ENCODE measurements around the gene PRDM2. TPM values are rescaled to one million over a fixed set of nuclear protein-coding genes. Genes with fewer than 3 reads are reported as not detected.

PRDM2 gene
- polyA plus RNA-seq, 1 donor (not counting 4 experiments of a cell fraction or from before 2014, with no cell fraction given): 13.8 TPM

DNA sequence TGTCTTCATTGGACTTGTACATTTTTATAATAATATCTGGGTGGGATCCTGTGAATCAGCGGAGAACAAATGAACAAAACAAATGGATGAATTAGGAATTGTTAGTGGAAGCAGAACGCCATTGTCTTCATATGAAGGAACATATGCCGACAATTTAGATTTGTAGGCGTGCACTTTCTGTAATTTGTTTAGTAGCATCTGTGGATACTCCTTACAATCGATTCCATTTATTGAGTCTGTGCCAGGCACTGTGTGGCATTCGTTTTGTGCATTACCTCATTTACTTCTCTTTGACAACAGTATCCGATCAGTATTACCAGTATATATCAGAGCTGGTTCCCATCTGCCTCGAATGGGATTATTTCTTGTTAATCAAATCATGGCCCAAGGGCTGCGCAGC lies 61.9 kb downstream of the PRDM2 start:
- DNase-seq (ENCODE audit: low read depth, low spot score): no peak
- no peak overlapping the region for H3K4me2 ChIP-seq (ENCODE audit: control insufficient read depth, extremely low read depth, insufficient read depth, low read depth, low read length)
- no peak for TF ChIP-seq EZH2 (IDR thresholded peaks at IDR 0.05; ENCODE audit: low read length)
- TF ChIP-seq, protein P1, sequence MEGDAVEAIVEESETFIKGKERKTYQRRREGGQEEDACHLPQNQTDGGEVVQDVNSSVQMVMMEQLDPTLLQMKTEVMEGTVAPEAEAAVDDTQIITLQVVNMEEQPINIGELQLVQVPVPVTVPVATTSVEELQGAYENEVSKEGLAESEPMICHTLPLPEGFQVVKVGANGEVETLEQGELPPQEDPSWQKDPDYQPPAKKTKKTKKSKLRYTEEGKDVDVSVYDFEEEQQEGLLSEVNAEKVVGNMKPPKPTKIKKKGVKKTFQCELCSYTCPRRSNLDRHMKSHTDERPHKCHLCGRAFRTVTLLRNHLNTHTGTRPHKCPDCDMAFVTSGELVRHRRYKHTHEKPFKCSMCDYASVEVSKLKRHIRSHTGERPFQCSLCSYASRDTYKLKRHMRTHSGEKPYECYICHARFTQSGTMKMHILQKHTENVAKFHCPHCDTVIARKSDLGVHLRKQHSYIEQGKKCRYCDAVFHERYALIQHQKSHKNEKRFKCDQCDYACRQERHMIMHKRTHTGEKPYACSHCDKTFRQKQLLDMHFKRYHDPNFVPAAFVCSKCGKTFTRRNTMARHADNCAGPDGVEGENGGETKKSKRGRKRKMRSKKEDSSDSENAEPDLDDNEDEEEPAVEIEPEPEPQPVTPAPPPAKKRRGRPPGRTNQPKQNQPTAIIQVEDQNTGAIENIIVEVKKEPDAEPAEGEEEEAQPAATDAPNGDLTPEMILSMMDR (optimal IDR thresholded peaks at IDR 0.05 in 1 of 3, IDR thresholded peaks at IDR 0.05 in 1 of 3, conservative IDR thresholded peaks at IDR 0.05 in 1 of 3; ENCODE audit: extremely low read depth in 1 of 3, insufficient read depth in 2 of 3, low read length in 3 of 3): no peak
- H3K36me3 ChIP-seq (ENCODE audit: control insufficient read depth in 2 of 2, extremely low read depth in 1 of 2, insufficient read depth in 2 of 2, low read length in 2 of 2): peaks cover 0 to 1% of the 10 kb centered on the region in 2 experiments
- H3K9me3 ChIP-seq (ENCODE audit: control insufficient read depth, low read depth, low read length): no peaks in the 10 kb centered on the region
- no peak for FAIRE-seq
- H3K9me1 ChIP-seq (ENCODE audit: control insufficient read depth, extremely low read depth, insufficient read depth, low read length): peaks cover 4% of the 10 kb centered on the region
- peaks cover 17% of the 10 kb centered on the region for H4K20me1 ChIP-seq (ENCODE audit: control insufficient read depth, extremely low read depth, insufficient read depth, low read length)
- no peak overlapping the region for H2AFZ ChIP-seq (ENCODE audit: control insufficient read depth, low read length)
- H3K79me2 ChIP-seq (ENCODE audit: control insufficient read depth, insufficient read depth, low read length): peaks cover 94% of the 10 kb centered on the region
- H3K27ac ChIP-seq (ENCODE audit: control insufficient read depth, insufficient read depth, low read length): no peak overlapping the region
- H3K9ac ChIP-seq (ENCODE audit: control insufficient read depth, extremely low read depth, insufficient read depth, low read length): no peak overlapping the region
- H3K4me3 ChIP-seq (ENCODE audit: control insufficient read depth in 2 of 3, extremely low read depth in 1 of 3, insufficient read depth in 2 of 3, low read depth in 1 of 3, low read length in 3 of 3): no peak overlapping the region
- no peaks in the 10 kb centered on the region for H3K27me3 ChIP-seq (ENCODE audit: control insufficient read depth, extremely low read depth, insufficient read depth, low read length)
- H3K4me1 ChIP-seq (ENCODE audit: control insufficient read depth, extremely low read depth, insufficient read depth, low read length): peaks cover 59% of the 10 kb centered on the region
- dilution Hi-C loops (cut with MboI; ENCODE audit: extremely low pct_ligation_motif_present, low sequenced_read_pairs): no loop called here

DNA sequence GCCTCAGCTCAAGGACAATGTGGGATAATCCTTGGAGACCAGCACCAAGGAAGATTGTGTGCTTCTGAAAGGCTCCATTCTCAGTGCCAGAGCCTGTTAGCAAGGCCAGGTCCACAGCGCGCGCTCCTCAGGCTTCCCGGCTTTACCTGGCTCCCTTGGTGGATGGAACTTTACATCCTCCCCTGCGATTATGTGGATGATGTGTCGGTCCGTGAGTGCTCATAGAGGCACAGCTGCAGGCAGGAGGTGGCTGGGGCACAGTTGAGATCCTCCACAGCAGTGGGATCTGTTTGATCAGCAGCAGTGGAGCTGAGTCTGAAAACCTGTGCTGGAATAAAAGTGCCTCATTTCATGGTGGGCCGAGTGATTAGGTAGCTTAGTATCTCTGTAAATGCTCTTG lies 62.7 kb downstream of the PRDM2 start:
- no peak overlapping the region for H2AFZ ChIP-seq (ENCODE audit: control insufficient read depth, low read length)
- no peak for DNase-seq (ENCODE audit: low read depth, low spot score)

More for the DNA sequence above, 62.7 kb downstream of the PRDM2 start:
- dilution Hi-C loops (cut with MboI; ENCODE audit: extremely low pct_ligation_motif_present, low sequenced_read_pairs): no loop called here
- peaks cover 56% of the 10 kb centered on the region for H3K4me1 ChIP-seq (ENCODE audit: control insufficient read depth, extremely low read depth, insufficient read depth, low read length)
- peaks cover 4% of the 10 kb centered on the region for H3K9me1 ChIP-seq (ENCODE audit: control insufficient read depth, extremely low read depth, insufficient read depth, low read length)
- no peak overlapping the region for H3K9ac ChIP-seq (ENCODE audit: control insufficient read depth, extremely low read depth, insufficient read depth, low read length)
- no peaks in the 10 kb centered on the region for H3K27me3 ChIP-seq (ENCODE audit: control insufficient read depth, extremely low read depth, insufficient read depth, low read length)
- H3K27ac ChIP-seq (ENCODE audit: control insufficient read depth, insufficient read depth, low read length): no peak overlapping the region
- no peak overlapping the region for H3K4me3 ChIP-seq (ENCODE audit: control insufficient read depth in 2 of 3, extremely low read depth in 1 of 3, insufficient read depth in 2 of 3, low read depth in 1 of 3, low read length in 3 of 3)
- no peak for FAIRE-seq
- no peaks in the 10 kb centered on the region for H3K9me3 ChIP-seq (ENCODE audit: control insufficient read depth, low read depth, low read length)
- H3K4me2 ChIP-seq (ENCODE audit: control insufficient read depth, extremely low read depth, insufficient read depth, low read depth, low read length): no peak overlapping the region
- H3K36me3 ChIP-seq (ENCODE audit: control insufficient read depth in 2 of 2, extremely low read depth in 1 of 2, insufficient read depth in 2 of 2, low read length in 2 of 2): peaks cover 0 to 1% of the 10 kb centered on the region in 2 experiments
- peaks cover 15% of the 10 kb centered on the region for H4K20me1 ChIP-seq (ENCODE audit: control insufficient read depth, extremely low read depth, insufficient read depth, low read length)
- H3K79me2 ChIP-seq (ENCODE audit: control insufficient read depth, insufficient read depth, low read length): peaks cover 93% of the 10 kb centered on the region
- TF ChIP-seq EZH2 (IDR thresholded peaks at IDR 0.05; ENCODE audit: low read length): no peak
- TF ChIP-seq, protein P1 (optimal IDR thresholded peaks at IDR 0.05 in 1 of 3, IDR thresholded peaks at IDR 0.05 in 1 of 3, conservative IDR thresholded peaks at IDR 0.05 in 1 of 3; ENCODE audit: extremely low read depth in 1 of 3, insufficient read depth in 2 of 3, low read length in 3 of 3): no peak

Data from keratinocyte (primary cell).